ENCODE data around the gene FBXW11.

The FBXW11 gene

GRCh38 chr5:171975877-171976667, 30.4 kb downstream of the FBXW11 start:
- no peak for DNase-seq (ENCODE audit: low spot score)
- TF ChIP-seq CTCF (IDR thresholded peaks at IDR 0.05; ENCODE audit: extremely low read depth, missing control alignments) = no peak

- no peak for TF ChIP-seq CTCF (IDR thresholded peaks at IDR 0.05; ENCODE audit: extremely low read depth, missing control alignments)
- no peak for DNase-seq (ENCODE audit: low spot score)
These were observed 31.1 kb downstream of the FBXW11 start for GRCh38 chr5:171975262-171975876.

- no peak for DNase-seq (ENCODE audit: low spot score)
- no peak for TF ChIP-seq CTCF (IDR thresholded peaks at IDR 0.05; ENCODE audit: extremely low read depth, missing control alignments)
These were observed 35.6 kb downstream of the FBXW11 start for GRCh38 chr5:171970826-171971225.

- TF ChIP-seq CTCF (IDR thresholded peaks at IDR 0.05; ENCODE audit: extremely low read depth, missing control alignments) = no peak
- DNase-seq (ENCODE audit: low spot score) = no peak
These were observed 37.1 kb downstream of the FBXW11 start for GRCh38 chr5:171969288-171969880.

GRCh38 chr5:171968531-171968930, 37.9 kb downstream of the FBXW11 start:
- no peak for DNase-seq (ENCODE audit: low spot score)

GRCh38 chr5:171966964-171967363, 39.5 kb downstream of the FBXW11 start:
- DNase-seq (ENCODE audit: low spot score) = no peak
- no peak for TF ChIP-seq CTCF (IDR thresholded peaks at IDR 0.05; ENCODE audit: extremely low read depth, missing control alignments)

More at GRCh38 chr5:171968531-171968930, 37.9 kb downstream of the FBXW11 start:
- TF ChIP-seq CTCF (IDR thresholded peaks at IDR 0.05; ENCODE audit: extremely low read depth, missing control alignments) = no peak

GRCh38 chr5:171966270-171966669, 40.2 kb downstream of the FBXW11 start:
- no peak for TF ChIP-seq CTCF (IDR thresholded peaks at IDR 0.05; ENCODE audit: extremely low read depth, missing control alignments)
- DNase-seq (ENCODE audit: low spot score) = no peak
